ENCODE results near the gene ESM1. TPM values are rescaled to one million over a fixed set of nuclear protein-coding genes. Genes with fewer than 3 reads are reported as not detected.

The ESM1 gene
- total RNA-seq, 4 donors from 2014 or later, result not detected

- DNase-seq, result no peak
- no peak overlapping the region for H3K27ac ChIP-seq
- no peaks in the 10 kb centered on the region for H3K36me3 ChIP-seq
- no peak for TF ChIP-seq CTCF (IDR thresholded peaks at IDR 0.05)
- TF ChIP-seq POLR2A (IDR thresholded peaks at IDR 0.05), result no peak
- H3K4me1 ChIP-seq, result no peaks in the 10 kb centered on the region
- H3K4me3 ChIP-seq, result no peak overlapping the region
- H3K27me3 ChIP-seq, result no peaks in the 10 kb centered on the region
- H3K9me3 ChIP-seq, result no peaks in the 10 kb centered on the region
These were observed 7.9 kb upstream of the ESM1 start for GRCh38 chr5:54993318-54993717.

DNA sequence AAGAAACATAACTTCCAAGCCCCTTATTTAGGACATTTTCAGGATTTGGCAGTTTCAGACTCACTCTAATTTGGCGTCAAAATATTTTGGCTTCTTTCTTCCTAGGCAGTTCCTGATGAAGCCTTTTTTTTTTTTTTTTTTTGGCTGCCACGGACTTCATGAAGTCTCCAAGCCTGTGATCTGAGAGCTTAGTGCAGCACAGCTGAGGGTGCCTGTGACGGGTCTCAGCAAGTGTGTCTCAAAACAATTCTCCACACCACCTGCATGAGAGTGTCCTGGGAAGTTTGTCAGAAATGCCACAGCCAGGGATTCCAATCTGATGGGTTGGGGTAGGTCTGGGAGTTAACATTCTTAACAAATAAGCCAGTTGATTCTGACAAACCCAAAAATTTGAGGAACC, 6.0 kb upstream of the ESM1 start:
- Histone ChIP-seq H3K4me3 (no peak overlapping the region), H3K27me3 (no peaks in the 10 kb centered on the region), H3K9me3 (no peaks in the 10 kb centered on the region), H3K27ac (no peak overlapping the region), H3K4me1 (no peaks in the 10 kb centered on the region), H3K36me3 (no peaks in the 10 kb centered on the region)
- no peak for TF ChIP-seq POLR2A (IDR thresholded peaks at IDR 0.05)
- no peak for TF ChIP-seq CTCF (IDR thresholded peaks at IDR 0.05)
- DNase-seq, result no peak

- H3K4me3 ChIP-seq, result no peak overlapping the region
- TF ChIP-seq POLR2A (IDR thresholded peaks at IDR 0.05) (no peak), CTCF (IDR thresholded peaks at IDR 0.05) (no peak)
- DNase-seq, result no peak
- H3K36me3 ChIP-seq, result no peaks in the 10 kb centered on the region
- no peaks in the 10 kb centered on the region for H3K27me3 ChIP-seq
- no peaks in the 10 kb centered on the region for H3K9me3 ChIP-seq
- no peak overlapping the region for H3K27ac ChIP-seq
- no peaks in the 10 kb centered on the region for H3K4me1 ChIP-seq
These were observed 5.5 kb upstream of the ESM1 start for GRCh38 chr5:54990841-54991258.

DNA sequence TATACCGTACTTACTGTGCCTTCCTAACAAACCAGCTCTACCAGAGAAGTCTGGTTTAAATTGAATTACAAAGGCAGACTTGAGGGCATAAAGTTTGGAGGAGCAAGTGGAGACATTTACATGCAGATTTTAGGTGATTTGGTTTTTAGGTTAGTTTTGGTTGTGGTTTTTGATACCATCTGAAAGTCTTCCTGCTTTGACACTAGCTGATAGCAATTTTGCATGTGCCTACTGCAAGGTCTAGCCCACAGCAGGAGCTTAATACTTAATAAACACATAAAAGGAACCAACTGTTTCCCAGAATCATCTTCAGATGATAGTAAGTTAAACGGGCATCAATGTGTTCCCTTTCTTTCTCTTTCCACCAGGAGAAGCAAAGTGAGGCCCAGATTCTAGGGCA, 3.4 kb upstream of the ESM1 start:
- TF ChIP-seq POLR2A (IDR thresholded peaks at IDR 0.05) (no peak), CTCF (IDR thresholded peaks at IDR 0.05) (no peak)
- Histone ChIP-seq H3K36me3 (no peaks in the 10 kb centered on the region), H3K27ac (no peak overlapping the region), H3K4me3 (no peak overlapping the region), H3K27me3 (no peaks in the 10 kb centered on the region), H3K4me1 (no peaks in the 10 kb centered on the region), H3K9me3 (no peaks in the 10 kb centered on the region)
- no peak for DNase-seq

- Histone ChIP-seq H3K4me1 (no peaks in the 10 kb centered on the region), H3K9me3 (no peaks in the 10 kb centered on the region), H3K36me3 (no peaks in the 10 kb centered on the region), H3K4me3 (no peak overlapping the region), H3K27ac (no peak overlapping the region), H3K27me3 (no peaks in the 10 kb centered on the region)
- no peak for DNase-seq
- TF ChIP-seq CTCF (IDR thresholded peaks at IDR 0.05), result no peak
- TF ChIP-seq POLR2A (IDR thresholded peaks at IDR 0.05), result no peak
These were observed 2.8 kb upstream of the ESM1 start for GRCh38 chr5:54988218-54988617.

DNA sequence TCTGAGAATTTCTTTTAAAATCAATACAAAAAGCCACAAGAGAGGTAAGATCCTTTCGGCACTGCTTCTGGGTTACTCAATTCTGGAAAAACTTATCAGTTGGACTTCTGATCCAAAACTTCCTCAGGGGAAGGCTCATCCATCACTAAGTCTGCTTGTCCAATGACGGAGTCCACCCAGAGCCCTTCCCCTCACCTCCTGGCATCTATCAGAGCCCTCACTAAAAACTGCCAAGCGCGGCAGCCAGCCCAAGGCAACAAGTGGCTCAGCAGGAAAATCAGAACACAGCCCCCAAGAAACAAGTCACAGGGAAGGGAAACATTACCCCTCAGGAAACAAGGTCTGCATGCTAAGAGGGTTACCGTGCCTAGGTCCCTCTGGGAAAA, 869 bp upstream of the ESM1 start:
- no peaks in the 10 kb centered on the region for H3K9me3 ChIP-seq

More for the DNA sequence above, 869 bp upstream of the ESM1 start:
- H3K4me1 ChIP-seq, result no peaks in the 10 kb centered on the region
- DNase-seq, result no peak
- H3K36me3 ChIP-seq, result no peaks in the 10 kb centered on the region
- H3K27me3 ChIP-seq, result no peaks in the 10 kb centered on the region
- H3K27ac ChIP-seq, result no peak overlapping the region
- TF ChIP-seq CTCF (IDR thresholded peaks at IDR 0.05) (no peak), POLR2A (IDR thresholded peaks at IDR 0.05) (no peak)
- H3K4me3 ChIP-seq, result no peak overlapping the region
